Activated naive CD8-positive, alpha-beta T cell treated with anti-CD3 and anti-CD28 coated beads, Interleukin-2, amount 10 ng/mL, durations not matched to agents 7 days and 5 days (primary cell): ENCODE data around the gene SEC22A. TPM values are rescaled to one million over a fixed set of nuclear protein-coding genes. Genes with fewer than 3 reads are reported as not detected.
"Not testable (repeated sequence)": the region's sequence is repeated elsewhere in the genome, so short reads cannot be mapped to it uniquely, and the experiment has no call there.

Source experiments
- ATAC-seq: fragments of 150-1000 bp; cut with Tn5 transposase; one replicate; pipeline ENCODE4 v1.10.0; 2021; ENCODE audit warnings: low read depth, moderate library complexity
- POLR2A ChIA-PET: fragments of 350-600 bp; sonication (Branson Sonifier 250); formaldehyde crosslinking; loops from one replicate; lab custom pipeline; 2021; ENCODE audit warnings: antibody characterized with exemption; lab: Charles Lee
- DNase-seq: peaks from one replicate; pipeline ENCODE4 v3.0.0; 2021
- H3K27ac Mint-ChIP-seq: one replicate; pipeline ENCODE4 v1.8.0; 2022; ENCODE audit warnings: mild to moderate bottlenecking, mixed read lengths
- H3K27me3 Mint-ChIP-seq: one replicate; pipeline ENCODE4 v1.8.0; 2022; ENCODE audit warnings: mild to moderate bottlenecking, moderate library complexity, mixed read lengths
- H3K36me3 Mint-ChIP-seq: one replicate; pipeline ENCODE4 v1.8.0; 2021; ENCODE audit warnings: mild to moderate bottlenecking, mixed read lengths
- H3K4me1 Mint-ChIP-seq: one replicate; pipeline ENCODE4 v1.8.0; 2021; ENCODE audit warnings: mixed read lengths
- H3K4me3 Mint-ChIP-seq: one replicate; pipeline ENCODE4 v1.8.0; 2022; ENCODE audit warnings: mild to moderate bottlenecking, moderate library complexity, mixed read lengths
- H3K9me3 Mint-ChIP-seq: one replicate; pipeline ENCODE4 v1.8.0; 2021; ENCODE audit warnings: mixed read lengths
- total RNA-seq, 2 experiments: library from RNA; stranded (reverse); gene quantifications; one replicate each; pipeline ENCODE4 v1.2.3, GENCODE V29; 2021

The SEC22A gene
- total RNA-seq, 2 experiments from 2014 or later, result 13.3 to 21.4 TPM

DNA sequence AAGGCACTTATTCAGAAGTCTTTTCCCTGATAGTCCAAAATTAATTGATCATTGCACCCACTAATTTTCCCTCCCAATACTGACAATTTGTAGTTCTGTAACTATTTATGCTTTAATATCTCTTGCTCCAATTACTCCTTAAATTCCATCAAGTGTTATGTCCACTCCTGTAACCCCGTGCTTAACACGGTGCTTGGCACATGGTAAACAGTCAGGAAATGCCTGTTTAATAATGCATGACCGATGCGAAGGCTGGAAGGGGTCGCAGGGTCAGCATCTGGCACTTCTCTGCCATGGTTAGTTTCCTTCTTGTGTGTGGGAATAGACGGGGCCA is 553 bp upstream of the SEC22A start:
- Mint-ChIP-seq H3K27ac (peak overlapping the region; percentile 94), H3K4me3 (peak overlapping the region; percentile 85), H3K27me3 (peaks cover 3% of the 10 kb centered on the region), H3K4me1 (peaks cover 12% of the 10 kb centered on the region), H3K36me3 (peaks cover 3% of the 10 kb centered on the region), H3K9me3 (peaks cover 10% of the 10 kb centered on the region)
- ATAC-seq, result no peak
- no peak for DNase-seq
- POLR2A ChIA-PET, result interaction anchor here (0.6 to 1.3 kb wide), 7 partner anchors 9 to 1509 kb away, joined by 3 to 7 read pairs (median 3); partner anchors contain the start of gene PDIA5

DNA sequence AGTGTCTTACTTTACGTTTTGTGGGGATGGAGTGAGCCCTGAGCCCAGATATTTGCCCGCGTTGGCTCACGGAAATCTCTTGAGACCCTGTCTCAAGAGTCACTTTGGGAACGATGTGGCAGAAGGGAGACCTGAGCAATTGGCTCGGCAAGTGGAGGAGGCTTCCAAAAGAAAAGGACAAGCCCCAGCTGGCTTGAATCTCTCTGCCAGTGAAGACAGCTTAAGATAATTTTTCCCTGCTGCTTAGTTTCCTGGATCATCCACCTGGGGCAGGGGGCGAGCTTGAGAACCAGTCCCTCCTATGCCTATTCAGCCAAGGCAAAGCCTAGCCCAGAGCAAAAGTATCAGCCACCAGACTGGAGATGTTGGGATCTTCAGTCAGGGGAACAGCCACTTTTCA is 708 bp downstream of the SEC22A start:
- peaks cover 6% of the 10 kb centered on the region for H3K36me3 Mint-ChIP-seq
- no peak for DNase-seq

DNA sequence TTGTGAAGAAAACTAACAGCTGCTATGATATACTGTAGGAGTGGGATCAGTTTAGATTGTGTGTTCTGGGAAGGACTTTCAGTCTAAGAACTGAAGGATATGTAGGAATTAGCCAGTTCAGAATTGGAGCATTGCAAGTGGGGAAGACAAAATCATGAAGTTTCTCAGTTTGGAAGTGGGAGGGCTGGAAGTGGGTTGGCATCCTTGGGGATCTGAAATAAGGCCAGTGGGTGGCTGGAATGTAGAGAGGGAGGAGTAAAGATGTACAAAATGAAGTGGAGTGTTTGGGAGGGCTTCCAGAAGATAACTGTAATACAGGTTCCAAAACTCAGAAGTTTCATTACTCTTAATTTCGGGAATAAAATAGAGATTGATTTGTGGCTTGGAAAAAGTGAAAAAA is 17.2 kb downstream of the SEC22A start:
- POLR2A ChIA-PET, result no interaction called here
- Mint-ChIP-seq H3K4me3 (no peak overlapping the region), H3K9me3 (no peaks in the 10 kb centered on the region), H3K36me3 (peaks cover 35% of the 10 kb centered on the region), H3K27ac (no peak overlapping the region), H3K4me1 (peaks cover 2% of the 10 kb centered on the region), H3K27me3 (no peaks in the 10 kb centered on the region)
- no peak for DNase-seq
- ATAC-seq, result no peak

More for the DNA sequence above, 708 bp downstream of the SEC22A start:
- ATAC-seq, result no peak
- POLR2A ChIA-PET, result interaction anchor here (1.0 to 1.3 kb wide), 5 partner anchors 8 to 409 kb away, joined by 3 to 7 read pairs (median 4); partner anchors contain the start of gene HSPBAP1
- Mint-ChIP-seq H3K27me3 (no peaks in the 10 kb centered on the region), H3K4me3 (peak overlapping the region; percentile 85), H3K4me1 (peaks cover 12% of the 10 kb centered on the region), H3K27ac (peak overlapping the region; percentile 94), H3K9me3 (peaks cover 10% of the 10 kb centered on the region)

DNA sequence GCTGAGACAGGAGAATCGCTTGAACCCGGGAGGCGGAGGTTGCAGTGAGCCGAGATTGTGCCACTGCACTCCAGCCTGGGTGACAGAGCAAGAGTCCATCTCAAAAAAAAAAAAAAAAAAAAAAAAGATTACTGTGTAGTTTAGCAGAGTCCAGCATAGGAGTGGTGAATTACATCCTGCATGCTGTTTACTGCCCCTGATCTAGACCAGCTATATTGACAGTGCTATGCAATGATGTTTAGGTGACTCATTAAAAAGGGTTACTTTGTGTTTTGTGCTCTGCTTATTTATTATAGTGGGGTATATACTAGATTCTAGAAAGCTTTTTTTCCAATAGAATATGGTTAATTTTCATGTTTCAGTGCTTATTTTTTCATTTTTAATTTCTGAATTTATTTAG is 19.6 kb downstream of the SEC22A start:
- POLR2A ChIA-PET, H3K4me1 Mint-ChIP-seq, H3K27me3 Mint-ChIP-seq, H3K9me3 Mint-ChIP-seq, H3K27ac Mint-ChIP-seq, DNase-seq, ATAC-seq, H3K4me3 Mint-ChIP-seq: not testable (repeated sequence)
- peaks cover 28% of the 10 kb centered on the region for H3K36me3 Mint-ChIP-seq

DNA sequence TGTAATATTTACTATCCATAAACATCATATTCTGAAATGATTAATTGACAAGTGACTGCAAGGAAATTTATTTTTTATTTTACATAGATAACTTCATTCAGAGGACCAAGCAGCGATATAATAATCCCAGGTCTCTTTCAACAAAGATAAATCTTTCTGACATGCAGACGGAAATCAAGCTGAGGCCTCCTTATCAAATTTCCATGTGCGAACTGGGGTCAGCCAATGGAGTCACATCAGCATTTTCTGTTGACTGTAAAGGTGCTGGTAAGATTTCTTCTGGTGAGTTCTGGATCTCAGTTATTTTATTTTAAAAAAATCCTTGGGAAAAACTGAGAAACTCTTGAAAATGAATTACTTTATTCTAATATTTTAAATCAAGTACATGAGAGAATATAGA is 23.3 kb downstream of the SEC22A start:
- Mint-ChIP-seq H3K9me3 (peaks cover 24% of the 10 kb centered on the region), H3K36me3 (peaks cover 47% of the 10 kb centered on the region), H3K27ac (no peak overlapping the region), H3K27me3 (no peaks in the 10 kb centered on the region), H3K4me1 (no peaks in the 10 kb centered on the region), H3K4me3 (no peak overlapping the region)
- POLR2A ChIA-PET, result no interaction called here
- DNase-seq (no peak), ATAC-seq (no peak)

DNA sequence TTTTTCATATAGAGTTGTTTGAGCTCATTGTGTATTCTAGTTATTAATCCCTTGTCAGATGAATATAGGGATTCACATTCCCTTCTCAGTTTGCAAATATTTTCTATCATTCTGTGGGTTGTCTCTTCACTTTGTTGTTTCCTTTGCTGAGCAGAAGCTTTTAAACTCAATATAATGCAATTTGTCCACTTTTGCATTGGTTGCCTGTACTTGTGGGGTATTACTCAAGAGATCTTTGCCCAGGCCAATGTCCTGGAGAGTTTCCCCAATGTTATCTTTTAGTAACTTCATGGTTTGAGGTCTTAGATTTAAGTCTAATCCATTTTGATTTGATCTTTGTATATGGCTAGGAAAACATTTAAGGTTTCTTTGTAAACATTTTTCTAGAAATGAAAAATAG is 24.8 kb downstream of the SEC22A start:
- POLR2A ChIA-PET, result no interaction called here
- Mint-ChIP-seq H3K4me1 (no peaks in the 10 kb centered on the region), H3K27me3 (no peaks in the 10 kb centered on the region), H3K36me3 (peaks cover 55% of the 10 kb centered on the region), H3K27ac (no peak overlapping the region), H3K4me3 (no peak overlapping the region), H3K9me3 (peaks cover 26% of the 10 kb centered on the region)
- ATAC-seq (no peak), DNase-seq (no peak)

DNA sequence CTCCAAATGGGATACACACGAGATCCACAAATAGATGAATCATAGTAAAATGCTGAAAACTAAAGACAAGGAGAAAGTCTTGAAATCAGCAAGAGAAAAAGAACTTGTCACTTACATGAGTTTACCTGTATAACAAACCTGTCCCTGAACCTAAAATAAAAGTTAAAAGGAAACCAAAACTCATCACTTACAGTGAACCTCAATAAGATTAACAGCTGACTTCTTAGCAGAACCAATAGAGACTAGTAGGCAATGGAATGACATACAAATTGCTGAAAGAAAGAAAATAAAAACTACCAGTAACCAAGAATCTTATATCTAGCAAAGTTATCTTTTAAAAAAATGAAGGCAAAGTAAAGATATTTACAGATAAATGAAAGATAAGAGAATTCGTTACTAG is 27.4 kb downstream of the SEC22A start:
- Mint-ChIP-seq H3K27me3 (no peaks in the 10 kb centered on the region), H3K36me3 (peaks cover 57% of the 10 kb centered on the region)
- POLR2A ChIA-PET, result no interaction called here

DNA sequence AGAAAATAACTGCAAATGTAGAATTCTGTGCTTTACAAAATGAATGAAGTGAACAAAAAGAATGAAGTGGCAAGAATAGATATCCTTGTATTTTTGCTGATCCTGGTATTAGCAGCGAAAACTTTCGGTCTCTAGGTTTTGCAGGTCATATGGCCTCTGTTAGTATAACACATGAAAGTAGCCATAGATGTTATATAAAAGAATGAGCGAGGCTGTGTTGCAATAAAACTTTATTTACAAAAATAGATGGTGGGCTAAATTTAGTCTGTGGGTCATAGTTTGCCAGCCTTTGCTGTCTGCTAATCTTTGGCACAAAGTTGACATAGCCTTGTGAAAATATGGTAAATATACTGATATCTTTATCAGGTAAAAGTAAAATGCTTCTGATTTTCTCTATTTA is 35.2 kb downstream of the SEC22A start:
- Mint-ChIP-seq H3K36me3 (peaks cover 47% of the 10 kb centered on the region), H3K9me3 (no peaks in the 10 kb centered on the region), H3K27me3 (no peaks in the 10 kb centered on the region), H3K4me3 (no peak overlapping the region), H3K4me1 (peaks cover 4% of the 10 kb centered on the region), H3K27ac (no peak overlapping the region)
- POLR2A ChIA-PET, result no interaction called here
- ATAC-seq (no peak), DNase-seq (no peak)

More for the DNA sequence above, 27.4 kb downstream of the SEC22A start:
- Mint-ChIP-seq H3K27ac (no peak overlapping the region), H3K4me3 (no peak overlapping the region), H3K4me1 (no peaks in the 10 kb centered on the region), H3K9me3 (peaks cover 26% of the 10 kb centered on the region)
- no peak for ATAC-seq
- no peak for DNase-seq

DNA sequence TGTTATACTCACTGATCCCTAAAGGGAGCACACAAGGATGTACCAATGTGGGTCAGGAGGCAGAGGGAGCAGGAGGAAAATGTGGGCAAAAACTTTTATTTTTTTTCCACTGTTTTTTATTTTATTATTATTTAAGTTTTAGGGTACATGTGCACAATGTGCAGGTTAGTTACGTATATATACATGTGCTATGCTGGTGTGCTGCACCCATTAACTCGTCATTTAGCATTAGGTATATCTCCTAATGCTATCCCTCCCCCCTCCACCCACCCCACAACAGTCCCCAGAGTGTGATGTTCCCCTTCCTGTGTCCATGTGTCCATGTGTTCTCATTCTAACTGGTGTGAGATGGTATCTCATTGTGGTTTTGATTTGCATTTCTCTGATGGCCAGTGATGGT is 37.4 kb downstream of the SEC22A start:
- H3K4me3 Mint-ChIP-seq, DNase-seq, H3K4me1 Mint-ChIP-seq, ATAC-seq, H3K27ac Mint-ChIP-seq, POLR2A ChIA-PET, H3K9me3 Mint-ChIP-seq, H3K27me3 Mint-ChIP-seq: not testable (repeated sequence)
- H3K36me3 Mint-ChIP-seq, result peaks cover 42% of the 10 kb centered on the region

DNA sequence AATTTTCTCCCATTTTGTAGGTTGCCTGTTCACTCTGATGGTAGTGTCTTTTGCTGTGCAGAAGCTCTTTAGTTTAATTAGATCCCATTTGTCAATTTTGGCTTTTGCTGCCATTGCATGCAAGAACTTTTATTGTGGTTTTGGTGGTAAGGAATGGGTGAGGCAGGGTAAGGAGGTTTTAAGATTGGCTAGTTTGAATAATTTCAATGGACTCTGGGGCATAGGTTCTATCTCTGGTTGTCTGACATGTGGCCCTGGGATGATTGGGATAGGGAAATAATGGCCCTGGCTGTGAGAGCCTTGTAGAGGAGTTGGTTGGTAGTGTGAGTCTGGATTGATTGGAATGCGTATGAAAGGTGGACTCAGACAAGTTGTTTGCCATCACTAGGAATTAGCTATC is 38.0 kb downstream of the SEC22A start:
- no peak for ATAC-seq
- Mint-ChIP-seq H3K27me3 (no peaks in the 10 kb centered on the region), H3K4me3 (no peak overlapping the region), H3K36me3 (peaks cover 40% of the 10 kb centered on the region), H3K9me3 (no peaks in the 10 kb centered on the region), H3K4me1 (peaks cover 7% of the 10 kb centered on the region), H3K27ac (no peak overlapping the region)
- POLR2A ChIA-PET, result no interaction called here
- no peak for DNase-seq

DNA sequence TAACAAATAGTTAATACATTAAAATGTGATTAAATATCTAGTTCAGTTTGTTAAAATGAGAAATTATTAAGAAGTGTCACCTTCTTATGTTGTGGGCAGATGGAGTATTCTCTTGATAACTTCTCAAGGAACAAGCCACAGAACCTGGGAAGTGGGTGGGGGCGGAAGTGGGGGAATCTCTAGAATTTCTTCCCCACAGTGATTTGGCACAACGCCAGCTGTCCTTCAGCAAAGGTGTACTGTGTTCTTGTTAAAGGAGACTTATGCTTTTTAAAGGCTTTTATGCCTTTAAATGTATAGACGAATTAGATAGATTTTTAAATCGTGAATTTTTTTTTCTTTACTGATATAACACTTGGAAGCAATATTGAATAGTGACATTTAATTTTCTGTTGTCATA is 42.4 kb downstream of the SEC22A start:
- no peaks in the 10 kb centered on the region for H3K9me3 Mint-ChIP-seq
- H3K27me3 Mint-ChIP-seq, result no peaks in the 10 kb centered on the region
- no peak for ATAC-seq
- H3K27ac Mint-ChIP-seq, result no peak overlapping the region
- no peak for DNase-seq
- peaks cover 7% of the 10 kb centered on the region for H3K4me1 Mint-ChIP-seq
- H3K4me3 Mint-ChIP-seq, result no peak overlapping the region
- H3K36me3 Mint-ChIP-seq, result peaks cover 37% of the 10 kb centered on the region
- POLR2A ChIA-PET, result no interaction called here

DNA sequence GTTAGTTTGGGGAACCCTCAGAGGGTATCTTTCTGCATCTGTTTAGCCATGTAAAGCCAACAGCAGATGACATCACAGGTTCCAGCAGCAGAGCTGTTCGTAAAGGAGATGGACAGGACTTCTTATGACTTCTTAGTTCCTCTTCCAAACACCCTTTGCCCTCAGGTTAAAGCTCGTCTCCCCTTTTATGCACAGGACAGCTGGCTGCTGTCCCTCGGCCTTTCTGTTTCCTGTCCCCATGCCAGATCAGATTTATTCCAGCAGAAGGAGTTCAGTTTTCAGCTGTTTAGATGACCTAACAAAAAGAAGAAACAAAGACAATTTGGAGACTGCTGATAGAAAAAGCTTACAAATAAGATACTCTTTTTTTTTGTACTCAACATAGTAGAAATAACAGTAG is 45.1 kb downstream of the SEC22A start:
- Mint-ChIP-seq H3K27ac (no peak overlapping the region), H3K4me1 (peaks cover 3% of the 10 kb centered on the region), H3K9me3 (no peaks in the 10 kb centered on the region), H3K36me3 (peaks cover 24% of the 10 kb centered on the region), H3K4me3 (no peak overlapping the region), H3K27me3 (no peaks in the 10 kb centered on the region)
- ATAC-seq (no peak), DNase-seq (no peak)
- POLR2A ChIA-PET, result no interaction called here

DNA sequence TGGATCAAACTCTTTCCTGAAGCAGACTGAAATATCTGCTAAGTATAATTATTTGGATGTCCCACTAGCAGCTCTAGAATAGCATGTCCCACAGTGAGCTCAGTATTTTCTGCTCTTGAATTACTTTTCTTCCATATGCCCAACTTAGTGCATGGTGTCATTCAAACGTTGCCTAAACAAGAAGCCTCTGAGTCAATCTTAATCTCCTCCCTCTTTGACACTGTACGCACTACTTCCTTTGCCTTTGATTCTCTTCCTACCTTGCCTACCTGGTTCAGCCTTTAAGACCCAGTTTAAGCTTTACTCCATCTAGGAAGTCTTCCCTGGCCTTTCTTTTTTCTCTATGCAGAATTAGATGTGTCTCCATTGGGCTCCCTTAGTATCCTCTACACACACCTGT is 54.5 kb downstream of the SEC22A start:
- Mint-ChIP-seq H3K4me3 (no peak overlapping the region), H3K9me3 (no peaks in the 10 kb centered on the region), H3K4me1 (peaks cover 2% of the 10 kb centered on the region), H3K27ac (no peak overlapping the region), H3K27me3 (no peaks in the 10 kb centered on the region), H3K36me3 (peaks cover 2% of the 10 kb centered on the region)
- POLR2A ChIA-PET, result no interaction called here
- DNase-seq, result no peak
- no peak for ATAC-seq

DNA sequence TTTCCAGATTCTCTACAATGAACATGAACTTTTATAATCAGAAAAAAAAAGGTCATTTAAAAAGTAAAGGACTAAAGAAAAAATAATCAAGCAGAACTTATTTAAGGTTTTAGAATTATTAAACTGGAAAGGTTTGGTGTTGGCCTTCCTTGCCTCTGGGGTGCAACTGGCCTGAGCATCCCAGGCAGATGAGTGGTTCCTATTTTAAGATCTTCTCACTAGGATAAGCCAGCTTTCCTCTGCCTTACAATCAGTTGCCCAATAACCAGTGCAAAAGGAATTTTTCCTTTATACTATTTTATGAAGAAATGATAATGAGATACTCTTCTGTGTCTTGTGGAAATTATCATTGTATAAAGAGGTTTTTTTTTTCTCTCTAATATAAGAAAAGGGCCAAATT is 56.6 kb downstream of the SEC22A start:
- Mint-ChIP-seq H3K27me3 (no peaks in the 10 kb centered on the region), H3K36me3 (no peaks in the 10 kb centered on the region), H3K4me3 (no peak overlapping the region), H3K9me3 (no peaks in the 10 kb centered on the region), H3K4me1 (peaks cover 9% of the 10 kb centered on the region), H3K27ac (no peak overlapping the region)
- DNase-seq (no peak), ATAC-seq (no peak)
- POLR2A ChIA-PET, result no interaction called here
